ENCODE data around the gene SORL1. TPM values are rescaled to one million over a fixed set of nuclear protein-coding genes. Genes with fewer than 3 reads are reported as not detected.

Gene SORL1
- total and polyA plus RNA-seq, 2 of the 13 experiments (the other 11 are each of a cell fraction or from before 2014, with no cell fraction given): 21.3 to 148 TPM

DNA sequence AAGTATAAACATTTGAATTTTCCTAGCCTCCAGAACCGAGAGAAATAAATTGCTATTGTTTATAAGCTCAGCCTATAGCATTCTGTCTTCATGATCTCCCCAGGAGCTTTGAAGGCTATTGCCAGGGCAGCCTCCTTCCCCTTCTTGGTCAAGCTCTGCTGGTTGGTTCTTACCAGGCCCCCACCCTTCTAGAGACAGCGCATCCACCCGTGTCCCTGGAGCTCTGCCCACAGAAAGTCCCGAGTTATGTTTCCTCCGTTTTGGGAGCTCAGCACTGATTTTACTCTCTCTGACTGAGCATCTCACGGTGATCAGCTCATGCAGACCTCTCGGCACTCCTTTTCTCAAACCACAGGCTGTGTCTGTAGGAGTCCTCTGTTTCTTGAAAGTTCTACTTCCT lies 124.4 kb downstream of the SORL1 start:
- no peak overlapping the region for H3K4me2 ChIP-seq (ENCODE audit: low read depth, low read length)
- H3K9me3 ChIP-seq (ENCODE audit: low read length): no peaks in the 10 kb centered on the region
- no TSS peak for BruUV-seq (replicated peaks)
- H3K27me3 ChIP-seq (ENCODE audit: control insufficient read depth in 1 of 2, insufficient read depth in 2 of 2, low read length in 2 of 2): no peaks in the 10 kb centered on the region
- H3K79me2 ChIP-seq (ENCODE audit: insufficient read depth, low read length): no peaks in the 10 kb centered on the region
- H3K4me3 ChIP-seq (replicated peaks in 1 of 3; ENCODE audit: insufficient read depth in 1 of 3, low read depth in 2 of 3, low read length in 3 of 3): no peak overlapping the region
- H3K4me1 ChIP-seq (ENCODE audit: insufficient read depth, low read length): peaks cover 1% of the 10 kb centered on the region; the same call in 1 of the 2 replicates
- no peak overlapping the region for H2AFZ ChIP-seq (ENCODE audit: low read length)
- intact Hi-C loops (cut with micrococcal nuclease; ENCODE audit: unreplicated experiment): no loop called here
- no peak for FAIRE-seq
- in situ Hi-C loops (cut with HindIII; ENCODE audit: extremely low pct_ligation_motif_present, low pct_unique_long_range_greater_than_20kb): no loop called here
- H3K27ac ChIP-seq (ENCODE audit: extremely low read length, insufficient read depth, low read length): no peak overlapping the region
- CTCF ChIA-PET (ENCODE audit: low intra/inter-chr PET ratio, low total read pairs): no interaction called here
- DNase-seq (ENCODE audit: low spot score): no peak
- 100% methylated on average over 7 of the region's 7 CpGs for WGBS (ENCODE audit: low lambda C conversion rate)
- H3K36me3 ChIP-seq (replicated peaks in 1 of 2; ENCODE audit: control insufficient read depth in 1 of 2, insufficient read depth in 2 of 2, low read length in 2 of 2): peaks cover 26 to 87% of the 10 kb centered on the region in 2 experiments
- TF ChIP-seq MAF1 (CRISPR knock-in tag; IDR thresholded peaks at IDR 0.05; ENCODE audit: borderline replicate concordance) (no peak), PPARG (CRISPR knock-in tag; conservative IDR thresholded peaks at IDR 0.05) (no peak), ZNF775 (CRISPR knock-in tag; IDR thresholded peaks at IDR 0.05; ENCODE audit: borderline replicate concordance) (no peak), ZNF296 (CRISPR knock-in tag; conservative IDR thresholded peaks at IDR 0.05) (no peak)
- TF ChIP-seq, protein P1, sequence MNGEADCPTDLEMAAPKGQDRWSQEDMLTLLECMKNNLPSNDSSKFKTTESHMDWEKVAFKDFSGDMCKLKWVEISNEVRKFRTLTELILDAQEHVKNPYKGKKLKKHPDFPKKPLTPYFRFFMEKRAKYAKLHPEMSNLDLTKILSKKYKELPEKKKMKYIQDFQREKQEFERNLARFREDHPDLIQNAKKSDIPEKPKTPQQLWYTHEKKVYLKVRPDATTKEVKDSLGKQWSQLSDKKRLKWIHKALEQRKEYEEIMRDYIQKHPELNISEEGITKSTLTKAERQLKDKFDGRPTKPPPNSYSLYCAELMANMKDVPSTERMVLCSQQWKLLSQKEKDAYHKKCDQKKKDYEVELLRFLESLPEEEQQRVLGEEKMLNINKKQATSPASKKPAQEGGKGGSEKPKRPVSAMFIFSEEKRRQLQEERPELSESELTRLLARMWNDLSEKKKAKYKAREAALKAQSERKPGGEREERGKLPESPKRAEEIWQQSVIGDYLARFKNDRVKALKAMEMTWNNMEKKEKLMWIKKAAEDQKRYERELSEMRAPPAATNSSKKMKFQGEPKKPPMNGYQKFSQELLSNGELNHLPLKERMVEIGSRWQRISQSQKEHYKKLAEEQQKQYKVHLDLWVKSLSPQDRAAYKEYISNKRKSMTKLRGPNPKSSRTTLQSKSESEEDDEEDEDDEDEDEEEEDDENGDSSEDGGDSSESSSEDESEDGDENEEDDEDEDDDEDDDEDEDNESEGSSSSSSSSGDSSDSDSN (CRISPR knock-in tag; IDR thresholded peaks at IDR 0.05): no peak
- no peak for ATAC-seq
- no peak overlapping the region for H3K9ac ChIP-seq (ENCODE audit: insufficient read depth, low read depth, low read length)
- no peaks in the 10 kb centered on the region for H4K20me1 ChIP-seq (ENCODE audit: insufficient read depth, low read length)
- POLR2A ChIA-PET: no interaction called here

DNA sequence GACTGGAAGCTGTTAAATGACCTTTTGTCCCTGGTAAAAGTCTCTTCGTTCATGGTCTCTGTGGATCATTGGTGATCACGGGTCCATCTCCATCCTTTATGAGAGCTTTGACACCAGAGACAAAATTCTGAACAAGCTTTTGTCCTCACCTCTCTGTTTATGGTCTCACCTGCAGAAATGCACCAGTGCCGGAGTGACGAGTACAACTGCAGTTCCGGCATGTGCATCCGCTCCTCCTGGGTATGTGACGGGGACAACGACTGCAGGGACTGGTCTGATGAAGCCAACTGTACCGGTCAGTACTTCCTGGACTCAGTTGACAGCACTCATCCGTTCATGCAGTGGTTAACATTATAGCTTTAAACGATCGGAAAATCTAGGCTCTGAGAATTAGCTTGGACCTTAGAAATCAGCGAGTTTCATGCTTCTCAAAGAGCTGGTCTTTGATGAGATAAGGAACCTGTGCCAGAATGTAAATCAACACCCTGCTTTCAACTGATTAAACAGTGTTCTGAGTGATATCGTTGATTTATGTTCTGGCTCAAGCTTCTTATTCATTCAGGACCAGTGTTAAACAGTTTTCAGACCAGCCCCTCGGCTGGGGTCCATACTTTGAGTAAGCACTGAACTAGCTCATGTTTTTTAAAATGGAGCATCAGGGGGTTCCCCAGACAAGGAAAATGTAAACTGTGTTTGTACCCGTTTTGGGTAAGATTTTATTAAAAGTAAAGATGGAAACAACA lies 125.2 kb downstream of the SORL1 start:
- DNase-seq (ENCODE audit: low spot score) (no peak), ATAC-seq (no peak), FAIRE-seq (no peak)
- ChIA-PET POLR2A (no interaction called here), CTCF (ENCODE audit: low intra/inter-chr PET ratio, low total read pairs) (no interaction called here)
- H3K9me3 ChIP-seq (ENCODE audit: low read length): no peaks in the 10 kb centered on the region
- no peak overlapping the region for H3K9ac ChIP-seq (ENCODE audit: insufficient read depth, low read depth, low read length)
- H3K4me1 ChIP-seq (ENCODE audit: insufficient read depth, low read length): peaks cover 9% of the 10 kb centered on the region; the same call in 1 of the 2 replicates
- WGBS (ENCODE audit: low lambda C conversion rate): 93% methylated on average over 16 of the region's 16 CpGs
- no peaks in the 10 kb centered on the region for H3K79me2 ChIP-seq (ENCODE audit: insufficient read depth, low read length)
- H3K4me3 ChIP-seq (replicated peaks in 1 of 3; ENCODE audit: insufficient read depth in 1 of 3, low read depth in 2 of 3, low read length in 3 of 3): no peak overlapping the region
- H4K20me1 ChIP-seq (ENCODE audit: insufficient read depth, low read length): no peaks in the 10 kb centered on the region
- no peak overlapping the region for H3K27ac ChIP-seq (ENCODE audit: extremely low read length, insufficient read depth, low read length)
- no peak overlapping the region for H2AFZ ChIP-seq (ENCODE audit: low read length)
- no TSS peak for BruUV-seq (replicated peaks)
- H3K27me3 ChIP-seq (ENCODE audit: control insufficient read depth in 1 of 2, insufficient read depth in 2 of 2, low read length in 2 of 2): no peaks in the 10 kb centered on the region
- in situ Hi-C loops (cut with HindIII; ENCODE audit: extremely low pct_ligation_motif_present, low pct_unique_long_range_greater_than_20kb) (no loop called here), intact Hi-C loops (cut with micrococcal nuclease; ENCODE audit: unreplicated experiment) (no loop called here)
- peaks cover 21 to 83% of the 10 kb centered on the region in 2 experiments for H3K36me3 ChIP-seq (replicated peaks in 1 of 2; ENCODE audit: control insufficient read depth in 1 of 2, insufficient read depth in 2 of 2, low read length in 2 of 2)
- no peak overlapping the region for H3K4me2 ChIP-seq (ENCODE audit: low read depth, low read length)
- TF ChIP-seq SIN3B (IDR thresholded peaks at IDR 0.05; ENCODE audit: low read length) (no peak), PHB2 (IDR thresholded peaks at IDR 0.05; ENCODE audit: partially characterized antibody) (no peak), MEIS2 (CRISPR knock-in tag; IDR thresholded peaks at IDR 0.05) (no peak), ZNF232 (CRISPR knock-in tag; IDR thresholded peaks at IDR 0.05; ENCODE audit: borderline replicate concordance) (no peak), MIXL1 (CRISPR knock-in tag; IDR thresholded peaks at IDR 0.05) (no peak), ZNF777 (CRISPR knock-in tag; IDR thresholded peaks at IDR 0.05) (no peak), ZFP36L1 (CRISPR knock-in tag; IDR thresholded peaks at IDR 0.05) (no peak), ZNF616 (CRISPR knock-in tag; IDR thresholded peaks at IDR 0.05; ENCODE audit: low read depth) (no peak), ZNF430 (CRISPR knock-in tag; IDR thresholded peaks at IDR 0.05) (no peak), MTA3 (CRISPR knock-in tag; IDR thresholded peaks at IDR 0.05) (no peak), HDAC1 (CRISPR knock-in tag; IDR thresholded peaks at IDR 0.05) (no peak), RBFOX2 (IDR thresholded peaks at IDR 0.05; ENCODE audit: low read depth, low read length) (no peak), SUZ12 (IDR thresholded peaks at IDR 0.05; ENCODE audit: low read depth, low read length) (no peak)
- TF ChIP-seq, protein P2, sequence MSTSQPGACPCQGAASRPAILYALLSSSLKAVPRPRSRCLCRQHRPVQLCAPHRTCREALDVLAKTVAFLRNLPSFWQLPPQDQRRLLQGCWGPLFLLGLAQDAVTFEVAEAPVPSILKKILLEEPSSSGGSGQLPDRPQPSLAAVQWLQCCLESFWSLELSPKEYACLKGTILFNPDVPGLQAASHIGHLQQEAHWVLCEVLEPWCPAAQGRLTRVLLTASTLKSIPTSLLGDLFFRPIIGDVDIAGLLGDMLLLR (CRISPR knock-in tag; IDR thresholded peaks at IDR 0.05): no peak

Measured in HepG2 (cell line).